Stimulated activated CD8-positive, alpha-beta memory T cell treated with anti-CD3 and anti-CD28 coated beads, Interleukin-7, amount 100 ng/mL, for 48 hours (primary cell): ENCODE measurements around the gene GRHL3.
"Not testable (repeated sequence)": the region's sequence is repeated elsewhere in the genome, so short reads cannot be mapped to it uniquely, and the experiment has no call there.

ENCODE experiments used
- DNase-seq, 2 donors: peaks; one replicate each; pipeline ENCODE4 v3.0.0-alpha.2; 2020; ENCODE audit warnings: low read depth in 1 of 2; ENCODE audit errors: extremely low read depth in 1 of 2

Gene GRHL3

GRCh38 chr1:24319312-24319863 is at the start of gene GRHL3:
TSS of gene GRHL3 (plus strand) at chr1:24319357. CDS start at chr1:24319552, 195 bp downstream.
- DNase-seq: no peak

- DNase-seq: not testable (repeated sequence)
Observed at GRCh38 chr1:24274203-24275103, 44.7 kb upstream of the GRHL3 start.

DNA sequence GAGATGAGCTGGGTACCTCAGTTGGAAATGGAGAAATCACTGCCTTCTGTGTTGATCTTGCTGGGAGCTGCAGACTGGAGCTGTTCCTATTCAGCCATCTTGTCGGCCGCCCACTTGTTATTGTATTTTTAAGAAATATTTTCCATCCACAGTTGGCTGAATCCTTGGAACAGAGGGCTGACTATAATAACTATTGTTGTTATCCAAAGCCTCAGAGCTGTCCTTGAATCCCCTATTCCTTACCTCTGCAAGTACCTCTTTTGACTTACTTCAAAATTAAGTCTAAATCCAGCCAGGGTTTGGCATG is 44.1 kb upstream of the GRHL3 start:
- DNase-seq: no peak

GRCh38 chr1:24275510-24275909 is 43.6 kb upstream of the GRHL3 start:
- DNase-seq: no peak

GRCh38 chr1:24276791-24277190 is 42.4 kb upstream of the GRHL3 start:
- no peak for DNase-seq

- no peak for DNase-seq
Observed at GRCh38 chr1:24277420-24278169, 41.6 kb upstream of the GRHL3 start.

- DNase-seq: no peak
Observed at GRCh38 chr1:24278726-24279125, 40.4 kb upstream of the GRHL3 start.

DNA sequence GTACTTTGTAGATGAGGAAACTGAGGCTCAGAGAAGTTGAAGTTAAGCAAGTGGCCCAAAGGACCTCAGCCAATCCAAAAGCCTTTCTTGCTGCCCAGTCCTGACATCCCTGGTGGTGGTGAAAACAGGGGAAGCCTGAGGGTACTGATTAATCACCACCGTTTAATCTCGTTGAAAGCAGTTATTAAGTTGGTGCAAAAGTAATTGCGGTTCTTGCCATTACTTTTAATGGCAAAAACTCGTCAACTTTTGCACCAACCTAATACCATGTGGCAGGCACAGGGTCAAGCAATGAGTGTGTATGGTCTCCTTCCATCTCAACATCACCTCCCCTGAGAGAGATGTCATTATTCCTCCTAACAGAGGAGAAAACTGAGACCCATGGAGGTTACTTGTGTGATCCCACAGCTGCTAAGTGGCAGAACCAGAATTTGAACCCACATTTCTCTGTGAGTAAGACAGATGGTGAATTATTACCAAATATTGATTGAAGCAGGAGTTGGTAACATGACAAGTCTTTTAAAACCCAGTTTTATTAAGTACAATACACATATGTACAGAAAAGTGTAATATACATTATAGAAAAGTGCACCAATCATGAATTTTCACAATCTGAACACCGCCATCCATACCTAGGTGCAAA is 39.4 kb upstream of the GRHL3 start:
- no peak for DNase-seq

- no peak for DNase-seq
Observed at GRCh38 chr1:24281591-24281990, 37.6 kb upstream of the GRHL3 start.

DNA sequence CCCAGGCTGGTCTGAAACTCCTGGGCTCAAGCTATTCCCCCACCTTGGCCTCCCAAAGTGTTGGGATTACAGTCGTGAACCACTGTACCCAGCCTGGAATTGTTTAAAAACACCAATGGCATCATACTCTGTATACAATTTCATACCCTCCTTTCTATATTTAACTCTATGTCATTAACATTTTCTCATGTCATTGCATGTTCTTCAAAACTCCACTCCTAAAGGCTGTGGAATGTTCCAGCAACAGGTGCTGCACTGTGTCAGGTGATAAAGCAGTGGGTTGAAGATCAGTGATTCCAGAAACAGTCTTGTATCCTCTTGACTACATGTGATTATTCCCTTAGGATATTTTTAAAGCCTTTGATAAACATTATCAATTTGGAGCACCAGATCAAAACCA is 36.7 kb upstream of the GRHL3 start:
- DNase-seq: no peak

- DNase-seq: no peak
Observed at GRCh38 chr1:24283326-24284155, 35.6 kb upstream of the GRHL3 start.

- no peak for DNase-seq
Observed at GRCh38 chr1:24284156-24284471, 35.0 kb upstream of the GRHL3 start.

DNA sequence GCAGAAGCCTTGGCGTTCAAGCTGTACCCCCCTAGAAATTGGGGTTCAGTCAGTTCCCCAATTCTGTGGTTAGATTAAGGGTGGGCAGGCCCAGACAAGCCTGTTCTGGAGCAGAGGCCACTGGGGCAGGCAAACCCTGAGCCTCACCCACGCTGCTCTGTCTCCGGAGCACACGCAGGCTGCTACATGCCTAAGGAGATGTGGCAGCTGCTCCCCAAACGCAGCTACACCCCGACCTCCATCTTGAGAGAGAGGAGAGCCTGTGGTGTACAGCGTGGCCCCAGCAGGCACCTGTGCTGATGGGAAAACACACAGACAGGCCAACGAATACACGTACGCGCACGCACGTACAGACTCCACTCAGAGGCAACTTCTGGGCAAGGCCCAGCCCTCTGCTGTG is 33.9 kb upstream of the GRHL3 start:
- no peak for DNase-seq

DNA sequence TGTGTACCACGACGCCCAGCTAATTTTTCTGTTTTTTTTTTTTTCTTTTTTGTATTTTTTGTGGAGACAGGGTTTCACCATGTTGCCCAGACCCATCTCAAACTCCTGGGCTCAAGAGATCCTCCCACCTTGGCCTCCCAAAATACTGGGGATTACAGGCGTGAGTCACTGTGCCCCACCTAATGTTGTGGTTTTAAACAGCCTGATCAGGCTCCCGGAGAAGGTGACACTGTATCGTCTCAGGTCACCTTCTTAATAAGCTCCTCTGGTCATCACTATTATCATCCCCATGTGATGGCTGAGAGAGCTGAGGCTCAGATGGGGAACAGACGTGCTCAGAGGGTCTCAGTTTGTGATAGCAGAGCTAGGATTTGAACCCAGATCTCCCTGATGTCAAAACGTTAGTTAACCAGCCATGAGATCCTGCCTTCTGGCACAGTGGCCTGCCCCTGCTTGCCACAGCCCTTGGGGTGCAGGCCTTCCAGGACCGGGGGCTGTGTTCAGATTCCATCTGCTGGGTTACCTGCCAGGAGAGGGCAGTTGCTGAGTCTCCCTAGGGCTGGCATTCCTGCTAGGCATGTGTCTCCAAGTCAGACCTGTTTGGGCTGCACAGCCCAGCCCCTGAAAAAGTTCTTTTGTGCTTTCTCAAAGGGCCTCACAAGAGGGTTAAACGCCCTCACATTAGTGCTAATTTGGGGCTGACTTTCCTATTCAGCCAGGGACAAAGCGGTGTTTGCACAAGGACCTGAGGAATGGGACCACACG is 32.7 kb upstream of the GRHL3 start:
- no peak for DNase-seq

DNA sequence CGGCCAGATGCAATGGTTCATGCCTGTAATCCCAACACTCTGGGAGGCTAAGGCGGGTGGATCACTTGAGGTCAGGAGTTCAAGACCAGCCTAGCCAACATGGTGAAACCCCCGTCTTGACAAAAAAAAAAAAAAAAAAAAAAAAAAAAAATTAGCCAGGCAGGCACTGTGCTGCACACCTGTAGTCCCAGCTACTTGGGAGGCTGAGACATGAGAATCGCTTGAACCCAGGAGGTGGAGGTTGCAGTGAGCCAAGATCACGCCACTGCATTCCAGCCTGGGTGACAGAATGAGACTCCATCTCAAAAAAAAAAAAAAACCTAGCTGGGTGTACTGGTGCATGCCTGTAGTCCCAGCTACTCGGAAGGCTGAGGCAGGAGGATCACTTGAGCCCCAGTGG is 31.4 kb upstream of the GRHL3 start:
- not testable (repeated sequence) for DNase-seq

DNA sequence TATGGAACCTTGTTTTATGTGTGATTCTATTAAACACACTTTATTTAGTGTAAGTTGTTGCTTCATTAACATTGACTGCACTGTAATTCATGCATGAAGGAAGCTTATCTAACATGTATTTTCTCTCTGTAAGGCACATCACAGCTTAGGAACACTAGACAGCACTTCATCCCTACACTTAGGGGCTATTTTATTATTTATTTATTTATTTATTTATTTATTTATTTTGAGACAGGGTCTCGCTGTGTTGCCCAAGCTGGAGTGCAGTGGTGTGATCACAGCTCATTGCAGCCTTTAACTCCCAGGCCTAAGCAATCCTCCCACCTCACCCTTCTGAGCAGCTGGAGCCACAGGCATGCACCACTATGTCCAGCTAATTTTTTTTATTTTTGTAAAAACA is 30.7 kb upstream of the GRHL3 start:
- DNase-seq: no peak

- no peak for DNase-seq
Observed at GRCh38 chr1:24289937-24290595, 29.1 kb upstream of the GRHL3 start.

DNA sequence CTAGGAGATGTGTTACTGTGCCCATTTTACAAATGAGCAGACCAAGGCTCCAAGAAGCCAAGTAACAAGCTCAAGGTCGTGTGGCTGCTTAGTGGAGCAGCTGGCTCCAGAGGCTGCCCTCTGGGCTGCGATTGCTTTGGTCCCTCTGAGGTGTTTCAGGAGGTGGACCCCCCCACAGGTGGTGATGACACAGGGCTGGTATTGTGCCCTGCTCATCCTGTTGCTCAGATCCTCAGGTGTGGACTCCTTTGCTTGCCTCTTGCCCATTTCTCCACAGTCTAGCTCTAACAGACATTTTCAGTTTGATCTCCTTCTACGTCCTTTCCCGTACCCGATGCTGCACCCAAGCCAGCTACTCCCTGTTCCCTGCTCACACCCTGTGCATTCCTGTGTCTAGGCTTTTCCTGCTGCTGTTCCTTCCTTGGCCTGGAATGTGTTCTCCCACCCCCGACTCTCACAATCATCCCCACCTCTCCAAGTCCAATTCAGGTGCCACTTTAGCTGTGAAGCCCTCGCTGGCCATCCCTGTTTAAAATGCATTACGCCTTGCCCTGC is 28.1 kb upstream of the GRHL3 start:
- DNase-seq: no peak

DNA sequence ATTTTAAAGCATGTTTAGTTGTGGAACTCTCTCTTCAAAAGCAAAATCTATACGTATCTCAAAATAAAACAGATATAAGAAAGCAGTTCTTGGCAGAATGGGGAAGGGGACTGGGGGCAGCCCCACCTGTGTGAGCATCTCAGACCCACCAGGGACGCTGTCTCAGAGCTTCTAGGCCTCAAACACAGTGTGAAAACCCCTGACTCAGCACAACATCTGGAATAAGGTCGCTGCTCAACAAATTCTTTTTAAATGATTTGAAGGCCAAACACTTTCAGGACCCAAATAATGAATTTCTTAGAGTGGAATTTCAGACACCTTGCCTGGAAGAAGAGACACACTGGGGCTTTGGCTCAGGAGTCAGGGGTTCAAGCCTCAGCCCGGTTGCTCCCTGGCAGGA is 27.1 kb upstream of the GRHL3 start:
- no peak for DNase-seq
